ENCODE measurements around the gene NFIX. TPM values are rescaled to one million over a fixed set of nuclear protein-coding genes. Genes with fewer than 3 reads are reported as not detected.
A peak's percentile ranks its signal among the peaks of the same experiment; 100 is the strongest.

The NFIX gene
- total and polyA plus RNA-seq, 2 of the 13 experiments (the other 11 are each of a cell fraction or from before 2014, with no cell fraction given): 3.4 to 5.4 TPM

GRCh38 chr19:13116282-13117175 is 121.3 kb downstream of the NFIX start, which contains the start of gene TRMT1 (continued):
- TF ChIP-seq NFKBIZ (CRISPR knock-in tag; IDR thresholded peaks at IDR 0.05) (no peak), DNMT3B (CRISPR knock-in tag; conservative IDR thresholded peaks at IDR 0.05) (0 out of 2 replicates have a peak, but pooled peaks have one; percentile 41), ZNF431 (CRISPR knock-in tag; IDR thresholded peaks at IDR 0.05; ENCODE audit: borderline replicate concordance, low read depth) (no peak), GMEB1 (CRISPR knock-in tag; IDR thresholded peaks at IDR 0.05; ENCODE audit: borderline replicate concordance) (peak; percentile 68; the same call in 1 of the 2 replicates), ZNF772 (CRISPR knock-in tag; IDR thresholded peaks at IDR 0.05) (no peak), ZNF24 (IDR thresholded peaks at IDR 0.05) (no peak), ZNF280D (CRISPR knock-in tag; IDR thresholded peaks at IDR 0.05) (no peak), ZNF160 (CRISPR knock-in tag; IDR thresholded peaks at IDR 0.05) (no peak), ZBTB33 (CRISPR knock-in tag; IDR thresholded peaks at IDR 0.05) (no peak), ZFP36L1 (CRISPR knock-in tag; IDR thresholded peaks at IDR 0.05) (no peak), FOXK2 (IDR thresholded peaks at IDR 0.05) (peak; percentile 52; the same call in 1 of the 2 replicates)
